ENCODE results near the gene STXBP4. TPM values are rescaled to one million over a fixed set of nuclear protein-coding genes. Genes with fewer than 3 reads are reported as not detected.

The STXBP4 gene
- total RNA-seq, 1 donor from 2014 or later, result 20.2 TPM

Small RNA genes within 50 kb of the gene (small RNA-seq; reads per million reads assigned to genes)
- gene AC007485.1 (ENCODE audit: low replicate concordance), result not detected

Other genes with a start within 250 kb of the STXBP4 start
- gene TOM1L1, start 67.9 kb upstream of the STXBP4 start, total RNA-seq, result 10.1 TPM
- 62.2 TPM for gene COX11, start 111 bp upstream of the STXBP4 start, total RNA-seq

Data from temporal lobe (tissue), 2 donors.